SKM-1 treated with dmso at 0.1 percent for 144 hours (cell line): ENCODE measurements around the gene ALG5.

Source experiments
- DNase-seq: peaks from one replicate; lab custom pipeline; 2025; ENCODE audit not compliant: unreplicated experiment; lab: John Stamatoyannopoulos, UW

The ALG5 gene

DNA sequence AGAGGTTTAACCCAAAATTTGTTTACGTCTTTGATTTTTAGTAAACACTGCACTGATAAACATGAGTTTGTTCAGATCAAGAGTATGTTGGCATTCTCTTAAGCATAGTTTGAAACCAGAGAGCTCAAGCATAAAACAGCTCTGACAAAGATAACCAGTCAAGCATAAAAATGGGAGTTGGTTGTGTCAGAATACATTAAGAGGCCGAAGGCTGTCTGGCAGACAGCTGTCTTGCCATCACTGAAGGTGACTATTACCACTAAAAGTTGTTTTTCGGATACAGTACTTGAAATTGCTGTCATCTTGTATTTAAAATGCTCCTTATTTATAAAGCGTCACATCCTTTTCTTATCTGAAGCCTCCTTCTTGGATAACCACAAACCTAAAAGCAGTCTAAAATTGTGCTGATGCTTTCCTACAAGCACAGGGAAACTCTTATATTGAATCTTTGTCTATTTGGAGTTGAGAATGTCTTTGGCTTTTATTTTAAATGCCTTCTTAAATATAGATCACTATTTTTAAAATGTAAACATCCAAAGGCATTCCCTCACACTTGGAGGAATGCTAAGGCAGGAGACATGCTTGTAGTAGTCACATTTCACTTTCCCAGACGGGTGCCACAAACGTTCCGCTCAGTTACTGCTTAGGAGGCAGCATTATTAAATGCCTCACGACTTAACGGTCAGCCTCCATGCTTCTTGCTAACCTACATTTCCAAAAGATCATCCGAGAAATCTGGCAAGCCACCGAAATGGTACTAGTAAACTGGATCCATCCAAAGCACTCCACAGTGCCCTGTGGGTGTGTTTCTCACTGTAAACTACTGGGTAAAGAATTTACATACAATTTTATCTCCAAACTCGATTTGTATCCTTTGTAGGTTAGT is 80.7 kb downstream of the ALG5 start:
- DNase-seq: no peak

DNA sequence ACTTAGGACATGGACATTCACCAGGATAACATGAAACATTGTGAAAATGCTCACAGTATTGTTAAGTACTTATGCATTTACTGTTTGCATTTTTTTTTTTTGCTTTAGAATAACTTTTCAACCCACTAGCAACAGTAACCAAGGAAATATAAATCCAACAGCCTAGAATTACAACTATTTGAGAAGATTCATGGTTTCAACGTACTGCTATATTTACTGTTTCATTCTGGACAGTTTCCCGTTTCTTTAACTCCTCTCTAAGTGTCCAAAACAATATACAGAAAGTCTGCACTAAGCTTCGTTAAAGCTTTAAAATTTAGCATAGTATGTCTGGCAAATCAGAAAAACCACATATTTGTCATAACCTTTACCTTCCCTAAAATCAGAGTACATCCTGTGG is 81.8 kb downstream of the ALG5 start:
- no peak for DNase-seq

DNA sequence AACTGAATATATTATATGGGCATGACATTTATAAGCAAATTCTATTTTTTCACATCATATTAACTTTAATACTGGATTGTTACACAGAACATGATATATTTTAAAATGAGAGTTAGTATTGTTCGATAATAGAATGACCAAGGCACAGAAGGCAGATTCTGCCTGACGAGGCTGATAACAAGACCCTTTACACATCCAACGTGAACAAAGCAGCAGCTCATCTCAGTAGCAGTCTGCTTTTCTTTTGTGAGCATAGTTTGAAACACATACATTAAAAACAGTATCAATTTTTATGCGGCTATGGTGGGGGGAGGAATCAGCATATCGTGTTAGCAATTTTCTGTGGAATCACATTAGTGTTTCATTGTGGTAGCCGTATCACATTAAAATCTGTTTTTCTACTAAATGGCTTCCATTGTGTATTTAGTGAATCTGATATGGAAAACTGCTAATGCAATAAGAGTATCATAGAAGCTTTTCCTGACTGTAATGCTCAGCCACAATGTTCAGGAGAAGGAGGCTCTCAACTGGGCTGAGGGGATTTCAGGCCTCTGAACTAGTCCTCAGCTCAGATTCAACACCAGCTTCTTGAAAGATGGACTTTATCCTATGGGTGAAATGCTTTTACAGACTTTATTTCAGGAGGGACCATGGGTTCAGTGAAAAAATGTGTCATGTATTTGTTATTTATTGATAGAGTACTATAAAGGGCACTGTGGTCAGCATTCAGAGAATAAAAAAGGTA is 83.1 kb downstream of the ALG5 start:
- DNase-seq: no peak

DNA sequence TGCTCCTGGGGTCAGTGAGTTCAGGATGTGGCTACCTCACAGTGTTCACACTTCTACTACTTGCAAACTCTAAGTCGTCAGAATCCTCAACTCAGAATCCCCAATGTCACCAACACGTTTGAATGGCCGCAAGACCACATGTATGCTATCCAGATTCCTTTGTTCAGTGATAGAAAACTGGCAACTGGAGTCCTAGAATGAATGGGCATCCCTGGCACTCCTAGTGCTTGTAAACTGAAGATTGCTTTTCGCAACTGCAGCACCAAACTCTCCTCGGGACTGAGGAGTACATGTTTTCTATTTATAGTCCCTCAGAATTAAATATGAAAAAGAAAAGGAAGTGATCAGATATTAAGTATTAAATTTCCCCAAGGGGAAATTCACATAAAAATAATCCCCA is 84.0 kb downstream of the ALG5 start:
- no peak for DNase-seq

DNA sequence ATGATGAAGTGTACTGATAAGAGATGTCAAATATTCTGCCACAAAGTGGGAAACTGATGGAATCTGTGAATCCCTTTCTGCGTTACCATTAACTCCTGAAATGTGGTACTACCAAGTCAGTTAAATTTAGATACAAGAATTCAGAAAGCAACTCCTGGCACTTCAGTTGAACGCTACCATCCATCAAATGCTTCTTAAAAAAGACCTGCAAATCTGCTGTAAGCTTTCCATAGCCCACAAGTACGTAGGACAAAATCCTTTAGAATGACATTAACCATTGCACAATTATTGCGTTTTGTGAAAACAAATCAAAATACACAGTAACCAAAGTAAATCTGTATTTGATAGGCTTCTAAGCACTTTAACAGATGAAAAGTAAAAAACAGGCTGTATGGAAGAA is 84.5 kb downstream of the ALG5 start:
- DNase-seq: no peak

DNA sequence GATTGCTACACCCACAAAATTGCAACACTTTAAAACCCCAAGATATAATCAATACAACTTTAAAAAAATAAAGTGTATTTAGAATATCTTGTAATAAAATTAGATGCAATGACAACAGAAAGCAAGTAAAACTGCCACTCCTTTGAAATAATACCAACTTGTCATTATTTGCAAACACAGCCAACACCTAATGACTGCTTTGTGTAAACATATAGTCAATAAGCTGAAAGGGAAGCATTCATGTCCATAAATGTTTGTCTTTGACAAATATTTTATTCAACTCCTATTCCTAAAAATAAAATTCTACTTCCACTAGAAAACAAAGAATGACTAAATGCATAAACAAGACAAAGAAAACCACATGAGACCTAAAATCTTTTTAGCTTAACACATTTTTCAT is 85.7 kb downstream of the ALG5 start:
- DNase-seq: no peak

DNA sequence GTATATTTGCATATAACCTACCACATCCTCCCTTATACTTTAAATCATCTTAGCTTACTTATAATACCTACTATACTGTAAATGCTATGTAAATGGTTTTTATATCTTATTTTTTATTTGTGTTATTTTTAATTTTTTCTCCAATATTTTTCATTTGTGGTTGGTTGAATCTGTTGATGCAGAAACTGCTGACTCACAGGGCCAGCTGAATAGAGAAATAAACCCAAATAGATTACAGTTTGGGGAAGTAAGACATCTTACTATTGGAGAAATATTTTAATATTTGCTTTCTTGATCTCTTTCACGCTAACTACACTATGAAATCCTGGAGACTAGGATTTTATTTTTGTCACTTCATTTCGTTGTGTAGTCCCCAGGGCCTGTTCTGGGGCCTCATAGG is 86.2 kb downstream of the ALG5 start:
- no peak for DNase-seq

DNA sequence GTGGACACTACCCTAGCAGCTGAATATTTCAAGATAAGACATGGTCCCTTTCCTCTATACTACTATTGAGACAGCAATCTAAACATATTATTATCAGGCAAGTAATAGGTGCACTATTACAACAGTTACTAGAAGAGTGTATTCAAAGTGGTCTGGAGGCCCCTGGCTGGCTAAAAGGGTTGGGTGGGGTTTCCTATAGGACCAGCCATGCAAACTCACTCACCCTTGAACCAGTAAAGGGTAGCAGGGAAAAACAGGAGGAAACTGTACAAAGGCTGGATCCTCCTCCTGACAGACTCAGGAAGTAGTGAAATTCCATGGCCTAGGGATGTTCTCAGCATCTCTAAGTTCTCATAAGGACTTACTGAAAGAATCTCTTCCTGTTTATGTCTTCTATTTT is 86.8 kb downstream of the ALG5 start:
- no peak for DNase-seq

DNA sequence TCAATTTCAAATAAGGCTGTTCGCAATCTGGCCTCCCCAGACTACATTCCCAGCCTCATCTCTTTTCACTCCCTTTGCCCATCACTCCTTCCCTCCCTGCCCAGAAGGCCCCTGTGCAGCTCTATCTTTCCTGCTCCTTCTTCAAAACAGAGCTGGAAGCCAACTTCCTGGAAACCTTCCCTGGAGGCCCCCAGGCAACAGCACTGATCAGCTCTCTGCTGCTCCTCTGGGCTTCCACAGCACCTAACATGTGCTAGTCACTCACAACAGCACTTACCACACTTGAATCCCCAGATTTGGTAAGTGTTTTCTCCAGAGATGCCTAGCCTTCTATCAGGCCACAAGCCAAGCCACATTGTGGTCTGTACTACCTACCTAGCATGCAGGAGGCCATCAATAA is 88.6 kb downstream of the ALG5 start:
- DNase-seq: no peak

DNA sequence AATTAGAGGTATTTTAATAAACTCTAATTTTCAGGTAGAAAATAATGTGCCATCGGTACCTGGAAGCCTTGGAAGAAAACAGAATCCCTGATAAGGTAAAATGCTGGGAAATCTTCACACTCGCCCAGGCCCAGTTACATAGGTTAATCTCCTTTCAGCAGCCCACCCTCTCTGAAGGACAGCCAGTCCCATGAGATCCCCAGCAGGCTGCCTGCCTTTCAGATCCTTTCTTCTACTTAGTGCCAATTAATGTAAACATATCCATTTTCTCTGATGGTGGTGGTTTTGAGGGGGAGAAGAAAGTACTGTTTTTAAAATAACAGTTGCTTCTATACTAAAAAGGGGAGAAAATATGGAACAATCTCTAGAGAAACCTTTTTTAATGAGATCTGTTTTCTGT is 91.3 kb downstream of the ALG5 start:
- no peak for DNase-seq

DNA sequence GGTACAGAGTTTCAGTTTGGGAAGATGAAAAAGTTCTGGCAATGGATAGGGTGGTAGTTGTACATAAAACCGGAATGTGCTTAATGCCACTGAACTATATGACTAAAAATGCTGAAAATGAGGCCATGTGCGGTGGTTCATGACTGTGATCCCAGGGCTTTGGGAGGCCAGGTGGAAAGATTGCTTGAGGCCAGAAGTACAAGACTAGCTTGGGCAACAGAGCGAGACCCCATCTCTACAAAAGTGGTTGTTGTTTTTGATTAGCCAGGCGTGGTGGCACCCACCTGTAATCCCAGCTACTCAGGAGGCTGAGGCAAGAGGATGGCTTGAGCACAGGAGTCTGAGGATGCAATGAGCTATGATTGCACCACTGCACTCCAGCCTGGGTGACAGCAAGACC is 91.9 kb downstream of the ALG5 start:
- no peak for DNase-seq

DNA sequence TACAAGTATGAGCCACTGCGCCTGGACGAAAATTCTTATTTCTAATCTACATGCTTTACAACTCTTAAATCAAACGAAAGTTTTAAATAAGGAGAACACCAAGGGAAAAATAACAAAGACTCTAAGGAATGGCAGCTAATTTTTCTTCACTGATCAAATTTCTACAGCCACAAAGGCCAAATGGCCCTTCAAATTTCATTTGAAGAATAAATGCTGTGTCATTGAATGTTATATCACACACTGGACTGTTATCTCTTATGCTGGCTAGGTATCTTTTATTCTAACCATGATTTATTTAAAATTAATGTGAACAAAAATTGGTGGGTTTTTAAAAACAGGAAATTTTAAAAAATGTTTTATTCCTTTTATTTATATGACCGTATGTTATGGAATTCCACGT is 93.2 kb downstream of the ALG5 start:
- DNase-seq: no peak

DNA sequence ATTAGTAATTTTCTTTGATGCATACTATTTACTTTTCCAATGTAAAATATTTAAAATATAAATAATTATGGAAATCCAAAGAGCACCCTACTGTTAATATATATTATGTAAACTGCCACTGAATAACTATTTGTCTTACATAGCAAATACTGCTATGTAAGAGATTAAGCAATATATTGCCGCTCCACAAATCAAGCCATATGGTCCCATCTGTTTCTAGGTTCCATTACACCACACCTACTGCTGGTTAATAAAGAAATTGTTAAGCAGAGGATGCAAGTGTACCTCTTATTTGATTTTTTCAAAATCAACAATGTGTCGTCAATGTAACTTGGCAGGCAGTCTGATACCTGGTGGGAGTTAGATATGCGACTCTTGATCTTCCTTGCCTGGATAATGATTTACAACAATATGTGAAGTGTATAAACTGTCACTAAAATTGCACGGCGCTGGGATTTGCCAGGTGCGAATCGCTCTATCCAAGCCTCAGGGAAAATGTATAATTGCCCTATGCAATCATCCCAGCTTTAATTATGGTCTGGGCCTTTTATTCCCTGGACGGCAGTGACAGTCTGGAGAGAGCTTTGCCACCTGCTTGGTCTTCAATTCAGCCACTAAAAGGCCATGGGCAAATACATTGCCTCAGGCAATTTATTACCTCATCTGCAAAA is 95.1 kb downstream of the ALG5 start:
- DNase-seq: no peak
